Ecto neural progenitor cell (in vitro differentiated cells): Measurements from ENCODE around the gene SLC26A3.
A peak's percentile ranks its signal among the peaks of the same experiment; 100 is the strongest.

Experiments used
- DNase-seq: peaks from one replicate; pipeline ENCODE4 v3.0.0-alpha.2; 2018; ENCODE audit warnings: low spot score

SLC26A3 gene

DNA sequence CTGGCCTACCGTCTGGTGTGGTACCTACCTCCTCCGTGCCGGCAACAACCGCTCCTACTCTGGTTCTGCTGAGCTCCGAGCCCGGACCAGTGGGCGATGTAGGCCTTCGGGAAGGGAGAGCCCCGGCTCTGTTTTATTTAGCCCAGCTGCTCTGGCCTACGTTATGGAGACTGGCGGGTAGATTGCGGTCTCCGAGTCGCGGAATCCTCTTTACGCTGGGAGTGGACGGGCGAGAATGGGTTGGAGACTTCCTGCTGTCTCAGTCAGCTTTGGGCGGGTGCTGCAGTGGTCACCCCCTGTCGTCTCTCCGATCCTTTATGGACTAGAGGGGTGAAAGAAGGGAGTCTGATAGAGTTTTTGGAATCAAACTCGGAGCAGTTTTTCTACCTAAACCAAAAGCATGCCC lies 58.7 kb downstream of the SLC26A3 start:
- DNase-seq: no peak

DNA sequence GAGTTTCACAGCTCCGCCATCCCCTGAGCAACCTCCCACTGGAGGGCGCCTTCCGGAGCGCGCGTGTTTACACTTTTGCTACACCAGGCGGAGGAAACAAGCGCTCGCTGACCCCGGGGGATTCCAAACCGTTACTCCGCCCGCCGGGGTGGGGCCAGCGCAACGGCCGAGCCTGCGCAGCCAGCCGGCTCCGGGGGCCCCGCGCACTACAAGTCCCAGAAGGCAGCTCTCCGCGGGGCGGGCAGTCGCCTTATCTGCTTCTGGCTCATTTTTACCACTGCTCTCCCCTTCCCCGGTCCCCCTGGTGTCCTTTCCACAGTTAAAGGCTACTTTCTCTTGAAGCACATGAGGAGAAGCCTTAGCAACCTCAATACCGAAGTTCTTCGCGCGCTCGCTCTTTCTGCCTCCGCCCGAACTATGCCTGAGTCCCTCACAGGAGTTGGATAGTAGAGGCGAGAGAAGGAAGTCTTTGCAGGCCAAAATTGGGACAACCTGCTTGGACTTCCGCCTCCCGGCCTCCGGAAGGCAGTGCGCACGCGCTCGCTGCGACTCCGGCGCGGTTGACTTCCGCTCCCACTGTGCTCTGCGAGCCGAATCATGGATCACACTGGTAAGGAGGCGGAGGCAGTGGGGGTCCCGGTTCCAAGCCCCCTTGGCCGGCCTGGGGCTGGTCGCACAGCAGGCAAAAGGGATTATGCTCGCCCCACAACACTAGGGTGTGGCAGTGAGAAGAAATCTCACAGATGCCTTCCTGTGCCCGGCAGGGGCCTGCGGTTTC lies 59.3 kb downstream of the SLC26A3 start, which contains the start of gene CBLL1:
Gene CBLL1, plus strand, starts transcription at position 576 of the 778 bp plus-strand sequence. Its CDS starts 22 bp downstream, at position 598.
- peak; percentile 97 for DNase-seq

DNA sequence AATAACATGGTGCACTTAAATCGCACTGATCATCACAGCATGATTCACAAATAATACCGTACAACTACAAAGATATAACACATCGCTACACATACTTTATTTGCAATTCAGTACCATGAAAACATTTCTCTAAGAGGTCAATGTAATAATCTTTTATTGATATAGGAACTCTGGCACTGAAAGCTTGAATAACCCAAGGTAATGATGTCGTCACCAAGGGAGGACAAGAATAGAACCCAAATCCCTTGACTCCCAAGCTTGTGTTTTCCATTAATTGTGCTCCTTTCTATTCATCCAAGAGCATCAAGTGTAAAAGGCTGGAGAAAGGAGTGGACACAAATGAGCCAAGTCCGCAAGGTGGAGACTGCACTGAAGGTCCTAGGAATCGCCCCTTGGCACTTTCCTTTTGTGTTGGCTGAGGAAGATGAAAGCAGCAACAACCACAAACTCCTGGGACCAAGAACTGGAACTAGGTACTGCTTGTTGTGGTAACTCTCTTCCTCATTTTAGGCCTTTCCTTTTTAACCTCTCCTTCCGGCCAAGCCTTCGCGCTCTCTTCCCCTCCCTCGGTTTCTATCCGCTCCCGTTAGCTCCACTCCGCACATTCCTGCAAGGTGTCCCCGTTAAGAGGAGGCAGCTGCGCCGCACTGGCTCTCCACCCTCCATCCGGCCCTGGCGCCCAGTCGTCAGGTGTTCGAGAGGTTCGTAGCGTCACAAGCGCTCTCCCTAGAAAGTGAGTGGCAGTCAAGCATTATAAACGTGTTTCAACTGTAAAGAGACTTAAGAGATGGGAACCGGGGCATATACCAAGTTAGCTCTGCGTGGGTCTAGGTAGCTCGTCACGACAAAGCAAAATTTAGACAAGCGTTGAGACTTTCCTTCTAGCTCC lies 60.1 kb downstream of the SLC26A3 start:
- peak; percentile 76 for DNase-seq

DNA sequence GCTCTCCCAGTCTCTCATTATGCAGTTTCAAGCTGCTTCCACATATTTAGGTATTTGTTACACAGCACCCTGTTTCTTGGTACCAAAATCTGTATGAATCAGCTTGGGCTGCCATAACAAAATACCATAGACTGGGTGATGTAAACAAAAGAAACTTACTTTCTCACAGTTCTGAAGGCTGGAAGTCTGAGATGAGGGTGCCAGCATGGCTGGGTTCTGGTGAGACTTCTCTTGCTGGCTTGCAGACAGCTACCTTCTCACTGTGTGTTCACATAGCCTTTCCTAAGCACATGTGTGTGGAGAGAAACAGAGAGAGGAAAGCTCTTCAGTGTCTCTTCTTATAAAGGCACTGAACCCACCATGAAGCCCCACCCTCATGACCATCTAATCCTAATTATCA lies 74.7 kb downstream of the SLC26A3 start:
- no peak for DNase-seq

DNA sequence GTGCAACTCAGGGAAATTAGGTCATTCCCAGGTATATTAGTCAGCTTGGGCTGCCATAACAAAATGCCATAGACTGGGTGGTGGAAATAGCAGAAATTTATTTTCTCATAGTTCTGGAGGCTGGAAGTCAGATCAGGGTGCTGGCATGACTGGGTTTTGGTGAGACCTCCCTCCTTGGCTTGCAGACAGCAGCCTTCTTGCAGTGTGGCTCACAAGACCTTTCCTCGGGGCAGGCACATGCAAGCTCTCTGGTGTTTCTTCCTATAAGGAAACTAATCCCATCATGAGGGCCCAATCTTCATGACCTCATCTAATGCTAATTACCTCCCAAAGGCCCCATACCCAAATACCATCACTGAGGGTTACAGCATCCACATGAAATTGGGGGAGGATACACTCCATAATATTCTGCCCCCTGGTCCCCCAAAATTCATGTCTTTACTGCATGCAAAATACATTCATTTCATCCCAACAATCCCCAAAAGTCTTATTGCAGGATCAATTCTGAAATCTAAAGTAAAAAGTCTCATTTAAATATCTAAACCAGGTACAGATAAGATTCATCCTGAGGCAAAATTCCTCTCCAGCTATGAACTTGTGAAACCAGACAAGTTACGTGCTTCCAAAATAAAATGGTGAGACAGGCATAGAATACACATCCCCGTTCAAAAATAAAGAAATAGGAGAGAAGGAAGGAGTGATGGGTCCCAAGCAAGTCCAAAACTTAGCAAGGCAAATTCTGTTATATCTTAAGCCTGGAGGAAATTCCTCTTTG lies 76.5 kb downstream of the SLC26A3 start:
- no peak for DNase-seq

DNA sequence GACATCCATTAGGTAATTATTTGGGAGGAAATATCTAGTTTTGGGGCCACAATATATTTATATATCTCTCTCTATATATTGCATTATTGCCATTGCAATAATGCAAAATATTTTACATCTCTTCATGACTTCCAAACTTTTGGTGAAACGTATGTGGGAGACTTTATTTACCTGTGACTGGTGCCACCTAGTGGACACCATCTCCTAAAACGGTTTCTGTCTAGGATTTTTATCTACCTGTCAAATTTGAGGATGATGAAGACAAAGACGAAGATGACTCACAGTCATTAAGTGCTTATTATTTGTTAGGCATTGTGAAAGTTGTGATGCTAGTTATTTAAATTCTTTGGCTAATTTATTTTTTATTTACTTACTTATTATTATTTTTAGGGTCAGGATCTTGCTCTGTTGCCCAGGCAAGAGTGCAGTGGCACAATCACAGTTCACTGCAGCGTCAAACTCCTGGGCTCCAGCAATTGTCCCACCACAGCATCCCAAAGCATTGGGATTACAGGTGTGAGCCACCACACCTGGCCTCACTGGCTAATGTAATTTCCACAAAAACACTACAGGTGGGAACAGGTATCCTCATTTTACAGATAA lies 77.8 kb downstream of the SLC26A3 start:
- DNase-seq: no peak

DNA sequence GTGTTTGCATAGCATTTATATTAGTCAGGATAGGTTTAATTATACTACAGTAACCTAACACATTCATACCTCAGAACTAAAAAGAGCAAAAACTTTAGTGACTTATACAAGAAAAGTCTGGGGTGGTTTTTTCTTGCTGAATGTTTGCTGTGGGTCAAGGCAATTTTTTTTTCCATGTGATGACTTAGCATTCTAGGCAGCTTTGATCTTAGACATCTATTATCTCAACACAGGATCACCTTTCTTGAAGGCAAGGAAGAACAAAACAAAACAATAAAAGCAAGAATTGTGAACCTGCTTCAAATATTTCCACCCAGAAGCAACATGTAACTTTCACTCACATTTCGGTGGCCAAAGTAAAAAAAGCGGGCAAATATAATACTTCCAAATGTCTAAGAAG lies 79.8 kb downstream of the SLC26A3 start:
- no peak for DNase-seq

DNA sequence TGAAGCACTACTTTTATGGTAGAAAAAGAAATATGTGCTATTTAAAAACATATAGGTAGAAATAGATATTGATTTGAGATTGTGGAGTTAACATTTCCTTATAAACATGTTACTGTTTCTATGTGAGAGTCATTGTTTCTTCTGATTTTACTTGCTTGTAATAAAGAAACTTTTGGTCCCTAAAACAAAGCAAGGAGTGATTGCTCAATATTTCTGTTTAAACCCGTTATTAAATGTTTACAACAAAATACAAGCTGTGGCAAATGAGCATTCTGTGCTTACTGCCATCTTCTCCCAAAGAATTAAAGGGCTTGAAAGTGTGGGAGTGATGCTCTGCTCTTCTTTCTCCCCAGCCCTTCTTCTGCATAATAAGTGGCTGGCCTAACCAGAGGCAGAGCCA lies 81.7 kb downstream of the SLC26A3 start:
- no peak for DNase-seq

DNA sequence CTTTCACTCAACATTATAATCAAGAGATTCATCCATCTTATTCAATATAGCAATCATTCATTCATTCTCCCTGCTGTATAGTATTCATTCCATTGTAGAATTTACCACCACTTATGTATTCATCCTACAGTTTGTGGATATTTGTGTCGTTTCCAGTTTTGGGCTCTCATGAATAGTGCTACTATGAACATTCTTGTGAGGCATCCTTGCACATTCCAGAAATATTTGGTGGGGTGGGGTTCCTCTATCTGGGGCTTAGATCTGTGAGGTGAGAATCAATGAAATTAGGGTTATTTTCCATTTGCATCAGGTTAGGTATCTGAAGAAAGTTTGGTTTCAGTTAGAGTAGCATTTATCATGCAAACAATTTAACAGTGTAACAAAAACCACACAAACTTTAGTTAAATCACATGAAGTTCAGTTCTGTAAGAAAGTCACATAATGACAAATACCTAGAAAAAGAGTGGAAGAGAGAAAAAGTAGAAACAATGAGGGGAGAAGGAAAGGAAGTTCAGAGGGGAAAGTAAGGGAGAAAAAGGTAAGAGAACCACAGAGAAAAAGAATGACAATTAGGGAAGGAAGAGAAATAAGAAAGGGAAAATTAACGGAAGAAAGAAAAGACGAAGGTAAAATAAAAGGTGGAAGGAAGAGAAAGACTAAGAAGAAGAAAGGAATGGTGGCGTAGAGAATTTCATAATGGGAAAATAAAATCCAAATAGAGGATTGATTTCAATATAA lies 84.4 kb downstream of the SLC26A3 start:
- no peak for DNase-seq

DNA sequence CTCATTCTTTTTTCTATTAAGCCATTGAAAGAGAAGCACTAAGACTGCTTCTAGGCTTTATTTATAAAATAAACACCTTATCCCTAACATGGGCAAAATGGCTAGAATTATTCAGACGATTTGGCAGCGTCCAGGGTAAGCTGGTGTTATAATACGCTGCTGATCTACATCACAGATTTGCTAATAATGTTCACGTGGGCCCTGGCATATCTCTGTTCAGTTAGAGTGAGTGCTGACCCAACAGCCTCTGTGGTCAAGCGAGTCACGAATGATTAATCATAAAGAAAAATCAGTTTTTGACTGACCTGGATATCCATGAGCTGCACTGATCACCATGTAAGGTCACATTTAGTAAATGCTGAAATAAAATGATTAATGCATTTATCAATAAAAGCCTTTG lies 87.5 kb downstream of the SLC26A3 start:
- DNase-seq: no peak
